Right kidney (tissue), 1 donor: ENCODE data around the gene OXT.

Source experiments
- DNase-seq: peaks from one replicate; pipeline ENCODE4 v3.0.0-alpha.2; 2016

OXT gene

GRCh38 chr20:3109350-3110302 lies 38.2 kb downstream of the OXT start:
- DNase-seq: no peak

- DNase-seq: no peak
Measured at GRCh38 chr20:3111507-3111906, 40.1 kb downstream of the OXT start.

- no peak for DNase-seq
Measured at GRCh38 chr20:3111995-3112394, 40.6 kb downstream of the OXT start.

- peak; percentile 55 for DNase-seq
Measured at GRCh38 chr20:3115190-3116107, 44.0 kb downstream of the OXT start.

GRCh38 chr20:3116341-3116740 lies 44.9 kb downstream of the OXT start:
- no peak for DNase-seq

GRCh38 chr20:3117839-3118379 lies 46.5 kb downstream of the OXT start:
- peak; percentile 39 for DNase-seq

GRCh38 chr20:3119044-3119443 lies 47.6 kb downstream of the OXT start:
- DNase-seq: no peak

- DNase-seq: no peak
Measured at GRCh38 chr20:3121271-3121911, 50.0 kb downstream of the OXT start.
